SK-N-SH treated with all-trans-retinoic acid at 6 μM for 48 hours (cell line): Measurements from ENCODE around the gene TXNDC12.

Experiments
- ATAC-seq: fragments of 200-7000 bp; cut with Tn5 transposase; 3 replicates; pipeline ENCODE4 v1.9.1; 2020; ENCODE audit warnings: mild to moderate bottlenecking, moderate library complexity
- ARNTL ChIP-seq: fragments of 450-650 bp; formaldehyde crosslinking; IDR thresholded peaks from 2 replicates; pipeline ENCODE4 v1.5.0; 2020; ENCODE audit warnings: low read depth, mild to moderate bottlenecking, moderate library complexity, borderline replicate concordance
- BACH2 ChIP-seq: fragments of 250-450 bp; sonication (Bioruptor Pico); IDR thresholded peaks from 2 replicates; pipeline ENCODE4 v1.9.0; 2021; ENCODE audit warnings: mild to moderate bottlenecking, borderline replicate concordance
- CSDC2 ChIP-seq: fragments of 250-450 bp; sonication (Bioruptor Pico); IDR thresholded peaks from 2 replicates; pipeline ENCODE4 v1.5.0; 2020; ENCODE audit warnings: mild to moderate bottlenecking, moderate library complexity
- ESRRG ChIP-seq: fragments of 250-450 bp; sonication (Bioruptor Pico); IDR thresholded peaks from 2 replicates; pipeline ENCODE4 v1.6.1; 2021; ENCODE audit warnings: mild to moderate bottlenecking
- GLIS3 ChIP-seq: fragments of 250-450 bp; sonication (Bioruptor Pico); IDR thresholded peaks from 2 replicates; pipeline ENCODE4 v1.5.0; 2020; ENCODE audit warnings: mild to moderate bottlenecking, moderate library complexity
- ISL1 ChIP-seq: fragments of 250-450 bp; sonication (Bioruptor Pico); IDR thresholded peaks from 2 replicates; pipeline ENCODE4 v2.1.2; 2022; ENCODE audit warnings: mild to moderate bottlenecking, moderate library complexity
- OSR1 ChIP-seq: fragments of 250-450 bp; sonication (Bioruptor Pico); IDR thresholded peaks from 2 replicates; pipeline ENCODE4 v1.8.0; 2022; ENCODE audit warnings: moderate library complexity, mild to moderate bottlenecking, inconsistent platforms
- PPARA ChIP-seq: fragments of 250-450 bp; sonication (Bioruptor Pico); IDR thresholded peaks from 2 replicates; pipeline ENCODE4 v1.5.0; 2020; ENCODE audit warnings: mild to moderate bottlenecking, borderline replicate concordance
- SNAI2 ChIP-seq: fragments of 250-450 bp; sonication (Bioruptor Pico); IDR thresholded peaks from 2 replicates; pipeline ENCODE4 v1.5.0; 2020; ENCODE audit warnings: mild to moderate bottlenecking, moderate library complexity
- TCF4 ChIP-seq: fragments of 250-450 bp; sonication (Bioruptor Pico); IDR thresholded peaks from 2 replicates; pipeline ENCODE4 v1.8.0; 2021; ENCODE audit warnings: mild to moderate bottlenecking, moderate library complexity, borderline replicate concordance
- TOX ChIP-seq: fragments of 250-450 bp; sonication (Bioruptor Pico); IDR thresholded peaks from 2 replicates; pipeline ENCODE4 v1.8.0; 2021; ENCODE audit warnings: mild to moderate bottlenecking, moderate library complexity, borderline replicate concordance
- TSHZ2 ChIP-seq: fragments of 250-450 bp; sonication (Bioruptor Pico); IDR thresholded peaks from 2 replicates; pipeline ENCODE4 v1.5.0; 2020; ENCODE audit warnings: mild to moderate bottlenecking, moderate library complexity
- ZC3H10 ChIP-seq: fragments of 250-450 bp; sonication (Bioruptor Pico); IDR thresholded peaks from 2 replicates; pipeline ENCODE4 v1.5.1; 2021; ENCODE audit warnings: mild to moderate bottlenecking, moderate library complexity
- ZFP3 ChIP-seq: fragments of 250-450 bp; sonication (Bioruptor Pico); IDR thresholded peaks from 2 replicates; pipeline ENCODE4 v1.5.0; 2020; ENCODE audit warnings: mild to moderate bottlenecking, moderate library complexity
- ZFP30 ChIP-seq: fragments of 450-650 bp; formaldehyde crosslinking; IDR thresholded peaks from 2 replicates; pipeline ENCODE4 v1.5.0; 2022; ENCODE audit warnings: mild to moderate bottlenecking, moderate library complexity
- ZNF565 ChIP-seq: fragments of 450-650 bp; formaldehyde crosslinking; conservative IDR thresholded peaks from 2 replicates; pipeline ENCODE4 v1.5.0; 2020; ENCODE audit warnings: low read depth, mild to moderate bottlenecking, moderate library complexity
- ZNF70 ChIP-seq: fragments of 450-650 bp; formaldehyde crosslinking; IDR thresholded peaks from 2 replicates; pipeline ENCODE4 v1.5.0; 2020; ENCODE audit warnings: mild to moderate bottlenecking, moderate library complexity
- ZNF8 ChIP-seq: fragments of 450-650 bp; formaldehyde crosslinking; IDR thresholded peaks from 2 replicates; pipeline ENCODE4 v1.5.0; 2020; ENCODE audit warnings: mild to moderate bottlenecking, moderate library complexity
- TF ChIP-seq, protein P1 (sequence below): fragments of 250-450 bp; sonication (Bioruptor Pico); IDR thresholded peaks from 2 replicates; pipeline ENCODE4 v1.8.0; 2021; ENCODE audit warnings: low read depth, mild to moderate bottlenecking, moderate library complexity, borderline replicate concordance
- TF ChIP-seq, protein P2 (sequence below): fragments of 250-450 bp; sonication (Bioruptor Pico); IDR thresholded peaks from 2 replicates; pipeline ENCODE4 v1.8.0; 2020; ENCODE audit warnings: mild to moderate bottlenecking, moderate library complexity, borderline replicate concordance

The TXNDC12 gene

GRCh38 chr1:52037402-52037814 lies 17.6 kb downstream of the TXNDC12 start (continued):
- TF ChIP-seq, protein P1, sequence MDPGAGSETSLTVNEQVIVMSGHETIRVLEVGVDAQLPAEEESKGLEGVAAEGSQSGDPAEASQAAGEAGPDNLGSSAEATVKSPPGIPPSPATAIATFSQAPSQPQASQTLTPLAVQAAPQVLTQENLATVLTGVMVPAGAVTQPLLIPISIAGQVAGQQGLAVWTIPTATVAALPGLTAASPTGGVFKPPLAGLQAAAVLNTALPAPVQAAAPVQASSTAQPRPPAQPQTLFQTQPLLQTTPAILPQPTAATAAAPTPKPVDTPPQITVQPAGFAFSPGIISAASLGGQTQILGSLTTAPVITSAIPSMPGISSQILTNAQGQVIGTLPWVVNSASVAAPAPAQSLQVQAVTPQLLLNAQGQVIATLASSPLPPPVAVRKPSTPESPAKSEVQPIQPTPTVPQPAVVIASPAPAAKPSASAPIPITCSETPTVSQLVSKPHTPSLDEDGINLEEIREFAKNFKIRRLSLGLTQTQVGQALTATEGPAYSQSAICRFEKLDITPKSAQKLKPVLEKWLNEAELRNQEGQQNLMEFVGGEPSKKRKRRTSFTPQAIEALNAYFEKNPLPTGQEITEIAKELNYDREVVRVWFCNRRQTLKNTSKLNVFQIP (CRISPR knock-in tag), result no peak
- no peak for TF ChIP-seq PPARA (CRISPR knock-in tag)
- TF ChIP-seq TOX (CRISPR knock-in tag), result no peak
- no peak for TF ChIP-seq OSR1 (CRISPR knock-in tag)
- no peak for TF ChIP-seq SNAI2 (CRISPR knock-in tag)
- TF ChIP-seq CSDC2 (CRISPR knock-in tag), result no peak
- TF ChIP-seq GLIS3 (CRISPR knock-in tag), result no peak
- no peak for TF ChIP-seq ESRRG (CRISPR knock-in tag)

GRCh38 chr1:52034050-52034384 lies 21.0 kb downstream of the TXNDC12 start:
- no peak for ATAC-seq
- no peak for TF ChIP-seq GLIS3 (CRISPR knock-in tag)
- TF ChIP-seq ZNF565 (CRISPR knock-in tag), result no peak
- no peak for TF ChIP-seq BACH2
- no peak for TF ChIP-seq ISL1
- no peak for TF ChIP-seq ARNTL (CRISPR knock-in tag)
- TF ChIP-seq TSHZ2 (CRISPR knock-in tag), result no peak
- TF ChIP-seq ZFP3 (CRISPR knock-in tag), result no peak
- TF ChIP-seq OSR1 (CRISPR knock-in tag), result no peak
- TF ChIP-seq PPARA (CRISPR knock-in tag), result no peak
- no peak for TF ChIP-seq TOX (CRISPR knock-in tag)
- TF ChIP-seq, protein P1 (CRISPR knock-in tag), result no peak
- TF ChIP-seq ZC3H10 (CRISPR knock-in tag), result no peak
- TF ChIP-seq CSDC2 (CRISPR knock-in tag), result no peak
- no peak for TF ChIP-seq SNAI2 (CRISPR knock-in tag)
- TF ChIP-seq ZNF70 (CRISPR knock-in tag), result no peak
- TF ChIP-seq TCF4 (CRISPR knock-in tag), result no peak
- TF ChIP-seq, protein P2, sequence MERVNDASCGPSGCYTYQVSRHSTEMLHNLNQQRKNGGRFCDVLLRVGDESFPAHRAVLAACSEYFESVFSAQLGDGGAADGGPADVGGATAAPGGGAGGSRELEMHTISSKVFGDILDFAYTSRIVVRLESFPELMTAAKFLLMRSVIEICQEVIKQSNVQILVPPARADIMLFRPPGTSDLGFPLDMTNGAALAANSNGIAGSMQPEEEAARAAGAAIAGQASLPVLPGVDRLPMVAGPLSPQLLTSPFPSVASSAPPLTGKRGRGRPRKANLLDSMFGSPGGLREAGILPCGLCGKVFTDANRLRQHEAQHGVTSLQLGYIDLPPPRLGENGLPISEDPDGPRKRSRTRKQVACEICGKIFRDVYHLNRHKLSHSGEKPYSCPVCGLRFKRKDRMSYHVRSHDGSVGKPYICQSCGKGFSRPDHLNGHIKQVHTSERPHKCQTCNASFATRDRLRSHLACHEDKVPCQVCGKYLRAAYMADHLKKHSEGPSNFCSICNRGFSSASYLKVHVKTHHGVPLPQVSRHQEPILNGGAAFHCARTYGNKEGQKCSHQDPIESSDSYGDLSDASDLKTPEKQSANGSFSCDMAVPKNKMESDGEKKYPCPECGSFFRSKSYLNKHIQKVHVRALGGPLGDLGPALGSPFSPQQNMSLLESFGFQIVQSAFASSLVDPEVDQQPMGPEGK (CRISPR knock-in tag), result no peak
- TF ChIP-seq ZFP30 (CRISPR knock-in tag), result no peak
- TF ChIP-seq, all 23 proteins: peak for 0

DNA sequence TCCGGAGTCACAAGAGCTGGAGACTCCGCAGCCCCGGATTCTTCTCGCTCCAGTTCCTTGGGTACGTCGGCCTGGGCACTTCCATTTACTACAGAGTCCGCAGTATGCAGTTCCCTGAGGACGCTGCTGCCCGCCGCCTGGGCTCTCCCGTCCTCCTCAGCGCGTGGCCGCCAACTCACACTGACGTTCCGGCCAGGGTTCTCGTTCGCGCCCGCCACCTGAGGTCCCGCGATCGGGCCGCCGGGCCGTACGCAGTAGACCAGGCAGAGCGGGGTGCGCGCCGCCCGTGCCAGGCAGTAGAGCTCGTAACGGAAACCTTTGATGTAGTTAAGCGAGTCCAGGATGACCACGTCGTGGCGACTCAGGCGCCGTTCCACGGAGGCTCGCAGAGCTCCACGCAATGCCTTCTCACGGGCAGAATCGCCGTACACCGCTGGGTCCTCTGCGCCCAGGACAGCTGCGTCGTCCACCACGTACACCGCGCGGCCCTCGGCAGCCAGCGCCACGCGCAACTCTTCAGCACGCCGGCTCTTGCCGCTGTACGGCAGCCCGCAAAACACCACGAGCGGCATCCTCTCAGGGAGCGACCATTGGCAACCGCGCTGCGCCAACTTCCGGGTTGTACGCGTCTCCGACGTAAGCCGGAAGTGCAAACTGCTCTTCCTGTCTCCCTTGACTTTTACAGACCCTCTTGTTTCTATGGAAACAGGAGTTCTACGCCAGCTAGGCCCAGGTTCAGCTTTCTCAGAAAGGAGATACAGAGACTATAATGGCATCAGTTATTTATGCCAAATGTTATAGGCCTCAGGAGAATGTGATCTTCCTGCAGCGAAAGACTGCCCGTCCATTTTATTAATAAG lies 21.6 kb downstream of the TXNDC12 start, which contains the start of gene KTI12:
TSS of gene KTI12 (minus strand) at position 621 of the 860 bp plus-strand sequence. CDS start at position 572, 49 bp downstream.
- ATAC-seq, result peak; percentile 93
- TF ChIP-seq TSHZ2 (CRISPR knock-in tag) (peak; percentile 39; the same call in 1 of the 2 replicates), ZNF565 (CRISPR knock-in tag) (no peak), ISL1 (no peak), BACH2 (no peak), ZNF8 (no peak), ZFP3 (CRISPR knock-in tag) (no peak), ARNTL (CRISPR knock-in tag) (no peak), GLIS3 (CRISPR knock-in tag) (0 out of 2 replicates have a peak, but pooled peaks have one; percentile 29)
